ENCODE measurements around the gene COL23A1. TPM values are rescaled to one million over a fixed set of nuclear protein-coding genes. Genes with fewer than 3 reads are reported as not detected.

The COL23A1 gene
- total and polyA plus RNA-seq, 2 of the 13 experiments (the other 11 are each of a cell fraction or from before 2014, with no cell fraction given), result not detected

DNA sequence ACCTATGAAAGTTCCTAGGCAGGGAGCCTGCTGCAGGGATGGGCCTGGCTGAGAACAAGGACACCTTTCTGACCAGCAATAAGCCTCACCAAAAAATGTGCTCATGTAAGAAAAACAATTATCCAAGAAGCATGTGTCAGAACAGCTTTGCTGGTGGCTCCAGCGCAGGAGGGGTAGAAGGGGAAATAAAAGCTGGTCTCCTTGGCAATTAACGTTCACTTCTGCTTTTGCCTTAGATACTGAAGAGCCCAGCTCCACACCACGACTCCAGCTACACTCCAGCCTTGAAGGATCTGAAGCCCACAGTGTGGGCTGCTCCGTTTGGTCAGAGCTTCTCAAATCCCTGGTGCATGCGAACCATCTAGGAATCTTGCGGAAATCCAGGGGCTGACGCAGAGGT is 250.0 kb downstream of the COL23A1 start:
- Histone ChIP-seq H2AFZ (ENCODE audit: low read length) (no peak overlapping the region), H3K79me2 (ENCODE audit: insufficient read depth, low read length) (no peaks in the 10 kb centered on the region), H3K9me3 (ENCODE audit: low read length) (no peaks in the 10 kb centered on the region), H3K27ac (ENCODE audit: extremely low read length, insufficient read depth, low read length) (no peak overlapping the region), H3K4me1 (ENCODE audit: insufficient read depth, low read length) (peaks cover 6% of the 10 kb centered on the region; the same call in 1 of the 2 replicates), H4K20me1 (ENCODE audit: insufficient read depth, low read length) (no peaks in the 10 kb centered on the region), H3K4me3 (replicated peaks in 1 of 3; ENCODE audit: insufficient read depth in 1 of 3, low read depth in 2 of 3, low read length in 3 of 3) (no peak overlapping the region), H3K4me2 (ENCODE audit: low read depth, low read length) (no peak overlapping the region), H3K36me3 (replicated peaks in 1 of 2; ENCODE audit: control insufficient read depth in 1 of 2, insufficient read depth in 2 of 2, low read length in 2 of 2) (no peaks in the 10 kb centered on the region), H3K9ac (ENCODE audit: insufficient read depth, low read depth, low read length) (no peak overlapping the region), H3K27me3 (ENCODE audit: control insufficient read depth in 1 of 2, insufficient read depth in 2 of 2, low read length in 2 of 2) (peaks cover 5 to 35% of the 10 kb centered on the region in 2 experiments; a peak in 4 of 5 replicates)
- DNase-seq (ENCODE audit: low spot score), result no peak
- 44% methylated on average over 6 of the region's 7 CpGs for WGBS (ENCODE audit: low lambda C conversion rate)
- ChIA-PET CTCF (ENCODE audit: low intra/inter-chr PET ratio, low total read pairs) (no interaction called here), POLR2A (no interaction called here)
- FAIRE-seq, result no peak
- TF ChIP-seq TAF15 (IDR thresholded peaks at IDR 0.05; ENCODE audit: low read depth, low read length, poor library complexity, severe bottlenecking), result no peak
- no peak for TF ChIP-seq ZFP62 (CRISPR knock-in tag; IDR thresholded peaks at IDR 0.05)
- TF ChIP-seq NFE2L2 (IDR thresholded peaks at IDR 0.05; ENCODE audit: low read length), result no peak
- TF ChIP-seq ZNF143 (CRISPR knock-in tag; IDR thresholded peaks at IDR 0.05), result no peak
- TF ChIP-seq GLI4 (CRISPR knock-in tag; IDR thresholded peaks at IDR 0.05; ENCODE audit: borderline replicate concordance), result no peak
- no peak for TF ChIP-seq SP1 (IDR thresholded peaks at IDR 0.05)
- TF ChIP-seq SP1 (CRISPR knock-in tag; IDR thresholded peaks at IDR 0.05), result no peak
- no peak for TF ChIP-seq ZNF382 (CRISPR knock-in tag; IDR thresholded peaks at IDR 0.05; ENCODE audit: borderline replicate concordance)
- TF ChIP-seq SMAD1 (CRISPR knock-in tag; IDR thresholded peaks at IDR 0.05; ENCODE audit: borderline replicate concordance, low read depth), result no peak
- no peak for TF ChIP-seq E2F5 (CRISPR knock-in tag; conservative IDR thresholded peaks at IDR 0.05)
- TF ChIP-seq, protein P1, sequence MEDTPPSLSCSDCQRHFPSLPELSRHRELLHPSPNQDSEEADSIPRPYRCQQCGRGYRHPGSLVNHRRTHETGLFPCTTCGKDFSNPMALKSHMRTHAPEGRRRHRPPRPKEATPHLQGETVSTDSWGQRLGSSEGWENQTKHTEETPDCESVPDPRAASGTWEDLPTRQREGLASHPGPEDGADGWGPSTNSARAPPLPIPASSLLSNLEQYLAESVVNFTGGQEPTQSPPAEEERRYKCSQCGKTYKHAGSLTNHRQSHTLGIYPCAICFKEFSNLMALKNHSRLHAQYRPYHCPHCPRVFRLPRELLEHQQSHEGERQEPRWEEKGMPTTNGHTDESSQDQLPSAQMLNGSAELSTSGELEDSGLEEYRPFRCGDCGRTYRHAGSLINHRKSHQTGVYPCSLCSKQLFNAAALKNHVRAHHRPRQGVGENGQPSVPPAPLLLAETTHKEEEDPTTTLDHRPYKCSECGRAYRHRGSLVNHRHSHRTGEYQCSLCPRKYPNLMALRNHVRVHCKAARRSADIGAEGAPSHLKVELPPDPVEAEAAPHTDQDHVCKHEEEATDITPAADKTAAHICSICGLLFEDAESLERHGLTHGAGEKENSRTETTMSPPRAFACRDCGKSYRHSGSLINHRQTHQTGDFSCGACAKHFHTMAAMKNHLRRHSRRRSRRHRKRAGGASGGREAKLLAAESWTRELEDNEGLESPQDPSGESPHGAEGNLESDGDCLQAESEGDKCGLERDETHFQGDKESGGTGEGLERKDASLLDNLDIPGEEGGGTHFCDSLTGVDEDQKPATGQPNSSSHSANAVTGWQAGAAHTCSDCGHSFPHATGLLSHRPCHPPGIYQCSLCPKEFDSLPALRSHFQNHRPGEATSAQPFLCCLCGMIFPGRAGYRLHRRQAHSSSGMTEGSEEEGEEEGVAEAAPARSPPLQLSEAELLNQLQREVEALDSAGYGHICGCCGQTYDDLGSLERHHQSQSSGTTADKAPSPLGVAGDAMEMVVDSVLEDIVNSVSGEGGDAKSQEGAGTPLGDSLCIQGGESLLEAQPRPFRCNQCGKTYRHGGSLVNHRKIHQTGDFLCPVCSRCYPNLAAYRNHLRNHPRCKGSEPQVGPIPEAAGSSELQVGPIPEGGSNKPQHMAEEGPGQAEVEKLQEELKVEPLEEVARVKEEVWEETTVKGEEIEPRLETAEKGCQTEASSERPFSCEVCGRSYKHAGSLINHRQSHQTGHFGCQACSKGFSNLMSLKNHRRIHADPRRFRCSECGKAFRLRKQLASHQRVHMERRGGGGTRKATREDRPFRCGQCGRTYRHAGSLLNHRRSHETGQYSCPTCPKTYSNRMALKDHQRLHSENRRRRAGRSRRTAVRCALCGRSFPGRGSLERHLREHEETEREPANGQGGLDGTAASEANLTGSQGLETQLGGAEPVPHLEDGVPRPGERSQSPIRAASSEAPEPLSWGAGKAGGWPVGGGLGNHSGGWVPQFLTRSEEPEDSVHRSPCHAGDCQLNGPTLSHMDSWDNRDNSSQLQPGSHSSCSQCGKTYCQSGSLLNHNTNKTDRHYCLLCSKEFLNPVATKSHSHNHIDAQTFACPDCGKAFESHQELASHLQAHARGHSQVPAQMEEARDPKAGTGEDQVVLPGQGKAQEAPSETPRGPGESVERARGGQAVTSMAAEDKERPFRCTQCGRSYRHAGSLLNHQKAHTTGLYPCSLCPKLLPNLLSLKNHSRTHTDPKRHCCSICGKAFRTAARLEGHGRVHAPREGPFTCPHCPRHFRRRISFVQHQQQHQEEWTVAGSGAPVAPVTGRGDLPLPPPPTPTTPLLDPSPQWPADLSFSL (CRISPR knock-in tag; IDR thresholded peaks at IDR 0.05), result no peak
- no peak for TF ChIP-seq ELF4 (CRISPR knock-in tag; IDR thresholded peaks at IDR 0.05; ENCODE audit: borderline replicate concordance)
- TF ChIP-seq ZNF20 (CRISPR knock-in tag; IDR thresholded peaks at IDR 0.05), result no peak
- intact Hi-C loops (cut with micrococcal nuclease; ENCODE audit: unreplicated experiment) (no loop called here), in situ Hi-C loops (cut with HindIII; ENCODE audit: extremely low pct_ligation_motif_present, low pct_unique_long_range_greater_than_20kb) (no loop called here)
- ATAC-seq, result no peak
- no TSS peak for BruUV-seq (replicated peaks)
